DND-41 (cell line): ENCODE data around the gene YWHAQ.

Source experiments
- EZH2 ChIP-seq: IDR thresholded peaks from 3 replicates; pipeline ENCODE4 v1.6.1; 2012; ENCODE audit warnings: borderline replicate concordance, low read depth, mild to moderate bottlenecking, moderate library complexity, low read length, inconsistent platforms; ENCODE audit not compliant: severe bottlenecking
- TF ChIP-seq, protein P1 (sequence below): IDR thresholded peaks from 2 replicates; pipeline ENCODE4 v1.5.1; 2012; ENCODE audit warnings: borderline replicate concordance, low read length, moderate library complexity, mild to moderate bottlenecking; ENCODE audit not compliant: poor library complexity, severe bottlenecking; ENCODE audit errors: extremely low read depth

- TF ChIP-seq, protein P1, sequence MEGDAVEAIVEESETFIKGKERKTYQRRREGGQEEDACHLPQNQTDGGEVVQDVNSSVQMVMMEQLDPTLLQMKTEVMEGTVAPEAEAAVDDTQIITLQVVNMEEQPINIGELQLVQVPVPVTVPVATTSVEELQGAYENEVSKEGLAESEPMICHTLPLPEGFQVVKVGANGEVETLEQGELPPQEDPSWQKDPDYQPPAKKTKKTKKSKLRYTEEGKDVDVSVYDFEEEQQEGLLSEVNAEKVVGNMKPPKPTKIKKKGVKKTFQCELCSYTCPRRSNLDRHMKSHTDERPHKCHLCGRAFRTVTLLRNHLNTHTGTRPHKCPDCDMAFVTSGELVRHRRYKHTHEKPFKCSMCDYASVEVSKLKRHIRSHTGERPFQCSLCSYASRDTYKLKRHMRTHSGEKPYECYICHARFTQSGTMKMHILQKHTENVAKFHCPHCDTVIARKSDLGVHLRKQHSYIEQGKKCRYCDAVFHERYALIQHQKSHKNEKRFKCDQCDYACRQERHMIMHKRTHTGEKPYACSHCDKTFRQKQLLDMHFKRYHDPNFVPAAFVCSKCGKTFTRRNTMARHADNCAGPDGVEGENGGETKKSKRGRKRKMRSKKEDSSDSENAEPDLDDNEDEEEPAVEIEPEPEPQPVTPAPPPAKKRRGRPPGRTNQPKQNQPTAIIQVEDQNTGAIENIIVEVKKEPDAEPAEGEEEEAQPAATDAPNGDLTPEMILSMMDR: no peak
- TF ChIP-seq EZH2: no peak
Measured at GRCh38 chr2:9627310-9627709, 3.5 kb downstream of the YWHAQ start.
